Endothelial cell of umbilical vein (primary cell): Measurements from ENCODE around the gene CNRIP1. TPM values are rescaled to one million over a fixed set of nuclear protein-coding genes. Genes with fewer than 3 reads are reported as not detected.

Experiments
- BruUV-seq: library from RNA; stranded (reverse); fragments of 400-500 nt; replicated peaks from 2 replicates; lab custom pipeline; 2021; lab: Mats Ljungman, UMichigan
- CTCF ChIA-PET: fragments of 300-600, 350-600 bp; sonication (Branson Sonifier 250); formaldehyde crosslinking; loops from one replicate; lab custom pipeline; 2021; ENCODE audit warnings: antibody characterized with exemption, inconsistent platforms; lab: Charles Lee
- POLR2A ChIA-PET: fragments of 300-600, 350-600 bp; sonication (Branson Sonifier 250); formaldehyde crosslinking; loops from one replicate; lab custom pipeline; 2021; ENCODE audit warnings: antibody characterized with exemption, inconsistent platforms; lab: Charles Lee
- DNase-seq: peaks from one replicate; pipeline ENCODE4 v3.0.0-alpha.2; 2011; ENCODE audit warnings: low read depth, low spot score
- FAIRE-seq: peaks from 2 replicates; lab custom pipeline; 2011; peaks lifted over from hg19 to GRCh38; lab: Jason Lieb, UNC
- H2AFZ ChIP-seq: 2 replicates; pipeline ENCODE4 v1.6.0; 2012; ENCODE audit warnings: low read depth, low read length, control low read depth, inconsistent platforms
- H3K27ac ChIP-seq: 2 replicates; pipeline ENCODE4 v1.5.1; 2011; ENCODE audit warnings: low read depth, mild to moderate bottlenecking, control low read depth, low read length, moderate library complexity; ENCODE audit not compliant: insufficient read depth
- H3K27me3 ChIP-seq, 2 experiments: 2 replicates each; pipeline versions ENCODE4 v1.6.0 to v1.6.1; 2011; ENCODE audit warnings: low read length in 2 of 2, mixed read lengths in 1 of 2; ENCODE audit not compliant: control insufficient read depth in 2 of 2, insufficient read depth in 2 of 2
- H3K36me3 ChIP-seq, 2 experiments: 2 replicates in 1 of 2; 3 replicates in 1 of 2; pipeline ENCODE4 v1.5.1; 2011; ENCODE audit warnings: low read length in 2 of 2, mild to moderate bottlenecking in 1 of 2, moderate library complexity in 1 of 2; ENCODE audit not compliant: control insufficient read depth in 2 of 2, insufficient read depth in 2 of 2; ENCODE audit errors: extremely low read depth in 1 of 2
- H3K4me1 ChIP-seq: 3 replicates; pipeline ENCODE4 v1.5.1; 2011; ENCODE audit warnings: mild to moderate bottlenecking, low read length; ENCODE audit not compliant: control insufficient read depth, insufficient read depth; ENCODE audit errors: extremely low read depth
- H3K4me2 ChIP-seq: 2 replicates; pipeline ENCODE4 v1.6.1; 2011; ENCODE audit warnings: low read length, control low read depth, mixed read lengths; ENCODE audit not compliant: insufficient read depth
- H3K4me3 ChIP-seq, 3 experiments: fragments of 200-600 bp in 1 of 3; sonication (generic), shearing (Covaris generic) in 1 of 3; replicated peaks in 1 of 3; 2 replicates each; pipeline ENCODE4 v1.5.1; 2011 to 2016; ENCODE audit warnings: control low read depth in 3 of 3, low read length in 3 of 3, mild to moderate bottlenecking in 2 of 3, inconsistent platforms in 1 of 3, low read depth in 1 of 3, moderate library complexity in 1 of 3; ENCODE audit not compliant: insufficient read depth in 1 of 3
- H3K79me2 ChIP-seq: 2 replicates; pipeline ENCODE4 v1.6.0; 2012; ENCODE audit warnings: low read length, inconsistent platforms; ENCODE audit not compliant: control insufficient read depth, insufficient read depth
- H3K9ac ChIP-seq: replicated peaks from 2 replicates; pipeline ENCODE3; 2011; ENCODE audit warnings: low read length, control low read depth; ENCODE audit not compliant: insufficient read depth; ENCODE audit errors: extremely low read depth
- H3K9me1 ChIP-seq: replicated peaks from 3 replicates; pipeline ENCODE4 v1.6.0; 2011; ENCODE audit warnings: mild to moderate bottlenecking, low read length; ENCODE audit not compliant: control insufficient read depth, insufficient read depth; ENCODE audit errors: extremely low read depth
- H3K9me3 ChIP-seq: replicated peaks from 2 replicates; pipeline ENCODE4 v1.5.1; 2012; ENCODE audit warnings: low read length, inconsistent platforms; ENCODE audit not compliant: control insufficient read depth, insufficient read depth
- H4K20me1 ChIP-seq: replicated peaks from 2 replicates; pipeline ENCODE3; 2011; ENCODE audit warnings: mild to moderate bottlenecking, low read length; ENCODE audit not compliant: control insufficient read depth, insufficient read depth; ENCODE audit errors: extremely low read depth
- CTCF ChIP-seq, 2 donors: IDR thresholded peaks; 1 replicate in 1 of 2; 2 replicates in 1 of 2; pipeline ENCODE4 v1.5.1; 2011; ENCODE audit warnings: low read length in 2 of 2, mild to moderate bottlenecking in 2 of 2, moderate library complexity in 2 of 2, control low read depth in 1 of 2, inconsistent platforms in 1 of 2, low read depth in 1 of 2; ENCODE audit not compliant: insufficient read depth in 1 of 2; ENCODE audit errors: extremely low read depth in 1 of 2
- FOS ChIP-seq: IDR thresholded peaks from 2 replicates; pipeline ENCODE4 v1.6.1; 2011; ENCODE audit warnings: mild to moderate bottlenecking, low read length, moderate library complexity, borderline replicate concordance; ENCODE audit not compliant: insufficient read depth
- JUN ChIP-seq: IDR thresholded peaks from 2 replicates; pipeline ENCODE4 v1.6.1; 2011; ENCODE audit warnings: borderline replicate concordance, low read depth; ENCODE audit not compliant: insufficient read length, insufficient read depth
- MAX ChIP-seq: IDR thresholded peaks from 2 replicates; pipeline ENCODE4 v1.6.1; 2011; ENCODE audit not compliant: insufficient read depth, insufficient read length
- MYC ChIP-seq: IDR thresholded peaks from one replicate; pipeline ENCODE4 v1.6.1; 2011; ENCODE audit warnings: mild to moderate bottlenecking, low read depth, low read length
- dilution Hi-C: fragments of 300-500 bp; cut with MboI; formaldehyde crosslinking; loops from one replicate; pipeline ENCODE4 v1.15.0; 2019; ENCODE audit warnings: low sequenced_read_pairs; ENCODE audit not compliant: extremely low pct_ligation_motif_present
- intact Hi-C: fragments of 100-400 bp; cut with micrococcal nuclease; formaldehyde crosslinking; loops from one replicate; pipeline ENCODE4 v1.10.0; 2022
- polyA plus RNA-seq, 4 experiments: library from polyadenylated mRNA; depleted of rRNA in 3 of 4; stranded (reverse) in 3 of 4; unstranded in 1 of 4; fragments of >200 nt; gene quantifications; 2 replicates each; pipeline versions ENCODE4 v1.2.1 to v1.2.3, GENCODE V29; 2011 to 2012; ENCODE audit warnings: missing spikeins in 1 of 4
- total RNA-seq: library from RNA; stranded (reverse); gene quantifications from 2 replicates; pipeline ENCODE4 v1.2.3, GENCODE V29; 2021

CNRIP1 gene
- total and polyA plus RNA-seq, 2 donors (not counting 3 experiments of a cell fraction or from before 2014, with no cell fraction given) = 74.6 to 98.9 TPM

DNA sequence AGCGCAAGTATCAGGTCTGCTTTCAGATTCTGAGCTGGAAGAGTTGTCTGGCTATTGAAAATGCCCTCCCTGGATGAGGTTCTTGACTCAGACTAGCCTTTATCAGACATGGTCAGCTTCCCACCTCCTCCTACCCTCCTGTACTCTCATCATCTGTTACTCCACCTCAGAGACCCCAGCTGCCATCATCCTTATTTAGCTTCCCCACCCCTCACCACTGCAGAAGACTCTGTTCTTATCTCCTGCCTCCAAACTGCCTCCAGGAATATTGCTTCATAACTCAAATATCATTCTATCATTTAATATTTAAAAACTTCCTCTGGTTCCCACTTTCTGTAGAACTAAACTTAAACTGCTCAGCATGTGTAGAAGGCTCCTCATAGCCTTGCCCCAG lies 36.3 kb downstream of the CNRIP1 start:
- Histone ChIP-seq H3K9me3 (no peaks in the 10 kb centered on the region), H3K4me1 (no peaks in the 10 kb centered on the region), H2AFZ (no peak overlapping the region), H3K4me2 (no peak overlapping the region), H3K79me2 (no peaks in the 10 kb centered on the region), H3K36me3 (no peaks in the 10 kb centered on the region), H4K20me1 (no peaks in the 10 kb centered on the region), H3K9me1 (no peaks in the 10 kb centered on the region), H3K27ac (no peak overlapping the region), H3K9ac (no peak overlapping the region), H3K4me3 (no peak overlapping the region), H3K27me3 (no peaks in the 10 kb centered on the region)
- ChIA-PET CTCF (interaction anchor here (0.8 to 11.7 kb wide), 31 partner anchors 8 to 163 kb away, joined by 3 to 175 read pairs (median 5); partner anchors contain the start of genes PNO1 and PPP3R1), POLR2A (no interaction called here)
- BruUV-seq = no TSS peak
- DNase-seq (no peak), FAIRE-seq (no peak)
- no peak for TF ChIP-seq FOS
- no peak for TF ChIP-seq JUN
- no peak for TF ChIP-seq MYC
- TF ChIP-seq MAX = no peak
- no peak for TF ChIP-seq CTCF (IDR thresholded peaks at IDR 0.05; ENCODE audit: extremely low read depth in 1 of 2, insufficient read depth in 1 of 2, low read depth in 1 of 2, low read length in 2 of 2)
- intact Hi-C loops (loop anchor here (1.0 to 5.0 kb wide), 3 partner anchors 126 to 161 kb away; partner anchors contain the start of gene PNO1), dilution Hi-C loops (no loop called here)
